WTC11 (cell line): Measurements from ENCODE around the gene EPN3. TPM values are rescaled to one million over a fixed set of nuclear protein-coding genes. Genes with fewer than 3 reads are reported as not detected.

Experiments
- ATAC-seq: fragments of 200-7000 bp; cut with Tn5 transposase; 2 replicates; pipeline ENCODE4 v1.10.0; 2021; ENCODE audit warnings: mild to moderate bottlenecking, moderate library complexity
- CTCF ChIA-PET: fragments of 300-600 bp; sonication (Branson Sonifier 250); formaldehyde crosslinking; loops from one replicate; lab custom pipeline; 2021; ENCODE audit warnings: antibody characterized with exemption; lab: Charles Lee
- POLR2A ChIA-PET: fragments of 350-600 bp; sonication (Branson Sonifier 250); formaldehyde crosslinking; loops from one replicate; lab custom pipeline; 2021; ENCODE audit warnings: antibody characterized with exemption; lab: Charles Lee
- DNase-seq: peaks from one replicate; pipeline ENCODE4 v3.0.0; 2021; ENCODE audit warnings: low spot score
- H3K27ac Mint-ChIP-seq: 2 replicates; pipeline ENCODE4 v1.8.0; 2021; ENCODE audit warnings: mixed read lengths
- H3K27me3 Mint-ChIP-seq: 2 replicates; pipeline ENCODE4 v1.8.0; 2021; ENCODE audit warnings: low read depth, mild to moderate bottlenecking, moderate library complexity, mixed read lengths
- H3K36me3 Mint-ChIP-seq: 2 replicates; pipeline ENCODE4 v1.8.0; 2021; ENCODE audit warnings: mixed read lengths
- H3K4me1 Mint-ChIP-seq: 2 replicates; pipeline ENCODE4 v1.8.0; 2022; ENCODE audit warnings: mixed read lengths
- H3K4me3 Mint-ChIP-seq: 2 replicates; pipeline ENCODE4 v1.8.0; 2021; ENCODE audit warnings: mild to moderate bottlenecking, moderate library complexity, mixed read lengths
- H3K9me3 Mint-ChIP-seq: 2 replicates; pipeline ENCODE4 v1.8.0; 2021; ENCODE audit warnings: mixed read lengths
- CDX4 ChIP-seq: fragments of 250-450 bp; sonication (Bioruptor Pico); IDR thresholded peaks from 2 replicates; pipeline ENCODE4 v1.9.0; 2021; ENCODE audit warnings: moderate library complexity, mild to moderate bottlenecking, inconsistent platforms, borderline replicate concordance
- CREM ChIP-seq: sonication (generic); formaldehyde crosslinking; IDR thresholded peaks from 2 replicates; pipeline ENCODE4 v1.8.1; 2022; ENCODE audit warnings: mild to moderate bottlenecking, missing genetic modification reagents, moderate library complexity
- CTCF ChIP-seq: fragments of 200-600 bp; IDR thresholded peaks from 2 replicates; pipeline ENCODE4 v1.8.0; 2022; ENCODE audit warnings: antibody characterized with exemption
- EMX1 ChIP-seq: fragments of 250-450 bp; sonication (Bioruptor Pico); IDR thresholded peaks from 2 replicates; pipeline ENCODE4 v1.8.0; 2021; ENCODE audit warnings: mild to moderate bottlenecking
- ETV6 ChIP-seq: sonication (generic); formaldehyde crosslinking; IDR thresholded peaks from 2 replicates; pipeline ENCODE4 v1.8.1; 2022; ENCODE audit warnings: mild to moderate bottlenecking, missing genetic modification reagents
- HMGXB4 ChIP-seq: sonication (generic); formaldehyde crosslinking; IDR thresholded peaks from 2 replicates; pipeline ENCODE4 v1.8.1; 2023; ENCODE audit warnings: mild to moderate bottlenecking, moderate library complexity, missing genetic modification reagents
- IRF1 ChIP-seq: sonication (generic); formaldehyde crosslinking; IDR thresholded peaks from 2 replicates; pipeline ENCODE4 v1.8.0; 2023; ENCODE audit warnings: missing genetic modification reagents
- MAX ChIP-seq: sonication (generic); formaldehyde crosslinking; IDR thresholded peaks from 2 replicates; pipeline ENCODE4 v1.8.0; 2022; ENCODE audit warnings: mild to moderate bottlenecking, missing genetic modification reagents
- NFE2L1 ChIP-seq: sonication (generic); formaldehyde crosslinking; IDR thresholded peaks from 2 replicates; pipeline ENCODE4 v1.8.1; 2023; ENCODE audit warnings: missing genetic modification reagents
- SMAD4 ChIP-seq: sonication (generic); formaldehyde crosslinking; IDR thresholded peaks from 2 replicates; pipeline ENCODE4 v1.8.0; 2022; ENCODE audit warnings: mild to moderate bottlenecking, missing genetic modification reagents
- TEAD4 ChIP-seq: sonication (generic); formaldehyde crosslinking; IDR thresholded peaks from 2 replicates; pipeline ENCODE4 v1.8.0; 2022; ENCODE audit warnings: mild to moderate bottlenecking, missing genetic modification reagents
- ZMAT4 ChIP-seq: fragments of 250-450 bp; sonication (Bioruptor Pico); IDR thresholded peaks from 2 replicates; pipeline ENCODE4 v1.9.0; 2021; ENCODE audit warnings: mild to moderate bottlenecking
- ZNF121 ChIP-seq: sonication (generic); formaldehyde crosslinking; IDR thresholded peaks from 2 replicates; pipeline ENCODE4 v1.8.0; 2023; ENCODE audit warnings: missing genetic modification reagents
- ZNF263 ChIP-seq: sonication (generic); formaldehyde crosslinking; IDR thresholded peaks from 2 replicates; pipeline ENCODE4 v1.8.1; 2022; ENCODE audit warnings: low read depth, mild to moderate bottlenecking, moderate library complexity, missing genetic modification reagents
- ZNF512 ChIP-seq: sonication (generic); formaldehyde crosslinking; IDR thresholded peaks from 2 replicates; pipeline ENCODE4 v1.8.1; 2022; ENCODE audit warnings: missing genetic modification reagents, borderline replicate concordance
- ZNF532 ChIP-seq: fragments of 250-450 bp; sonication (Bioruptor Pico); IDR thresholded peaks from 2 replicates; pipeline ENCODE4 v1.9.0; 2021; ENCODE audit warnings: mild to moderate bottlenecking, borderline replicate concordance
- total RNA-seq: library from RNA; stranded (reverse); gene quantifications from 3 replicates; pipeline ENCODE4 v1.2.3, GENCODE V29; 2021

The EPN3 gene
- total RNA-seq, 1 experiment from 2014 or later = 8.8 TPM

- TF ChIP-seq ZNF532 (CRISPR knock-in tag) (no peak), CTCF (no peak), ZNF263 (CRISPR knock-in tag) (no peak)
Measured at GRCh38 chr17:50539762-50540559, 7.4 kb downstream of the EPN3 start (continued).

GRCh38 chr17:50540560-50541401 lies 8.2 kb downstream of the EPN3 start:
- no peaks in the 10 kb centered on the region for H3K9me3 Mint-ChIP-seq
- H3K4me1 Mint-ChIP-seq = peaks cover 28% of the 10 kb centered on the region
- ChIA-PET POLR2A (no interaction called here), CTCF (interaction anchor here (0.7 to 4.4 kb wide), 7 partner anchors 8 to 87 kb away, joined by 3 to 40 read pairs (median 20); partner anchors contain the start of genes EPN3 and RSAD1)
- peak overlapping the region; percentile 73 for H3K4me3 Mint-ChIP-seq
- peaks cover 11% of the 10 kb centered on the region; the same call in 1 of the 2 replicates for H3K36me3 Mint-ChIP-seq
- no peak overlapping the region for H3K27ac Mint-ChIP-seq
- ATAC-seq (no peak), DNase-seq (no peak)
- H3K27me3 Mint-ChIP-seq = peaks cover 14% of the 10 kb centered on the region
- TF ChIP-seq ZMAT4 (CRISPR knock-in tag) (no peak), EMX1 (CRISPR knock-in tag) (no peak), ZNF532 (CRISPR knock-in tag) (no peak), IRF1 (CRISPR knock-in tag) (no peak), HMGXB4 (no peak), CDX4 (CRISPR knock-in tag) (no peak), ETV6 (CRISPR knock-in tag) (no peak), CREM (CRISPR knock-in tag) (no peak), ZNF121 (CRISPR knock-in tag) (no peak), NFE2L1 (CRISPR knock-in tag) (no peak), TEAD4 (CRISPR knock-in tag) (no peak), MAX (CRISPR knock-in tag) (no peak), SMAD4 (CRISPR knock-in tag) (no peak), ZNF512 (no peak)
